ENCODE results near the gene ARHGEF33. TPM values are rescaled to one million over a fixed set of nuclear protein-coding genes. Genes with fewer than 3 reads are reported as not detected.

The ARHGEF33 gene
- polyA plus RNA-seq, 1 donor from 2014 or later, result 1.5 TPM

DNA sequence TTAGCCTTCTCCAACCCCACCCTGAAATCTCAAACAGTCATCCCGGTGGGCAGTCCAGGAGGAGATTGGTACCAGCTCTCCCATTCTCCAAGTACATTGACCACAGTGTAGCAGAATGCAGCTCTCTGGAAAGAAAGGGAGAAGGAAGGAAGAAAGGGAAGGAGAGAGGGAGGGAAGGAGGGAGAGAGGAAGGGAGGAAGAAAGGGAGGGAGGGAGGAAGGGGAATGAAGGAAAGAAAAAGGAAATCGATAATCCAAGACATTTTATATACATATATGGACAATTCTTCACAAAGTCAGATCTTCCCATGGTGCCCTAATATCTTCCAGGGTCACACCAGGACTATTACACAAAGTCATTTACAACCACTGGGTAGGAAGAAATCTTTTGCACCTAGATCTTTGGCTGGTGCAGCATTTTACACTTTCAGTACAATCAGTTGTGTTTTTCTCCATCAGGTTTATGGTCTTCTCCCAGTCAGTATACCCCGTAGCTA lies 58.8 kb downstream of the ARHGEF33 start:
- H3F3A ChIP-seq (ENCODE audit: insufficient read depth, low read length, poor library complexity, severe bottlenecking), result no peaks in the 10 kb centered on the region
- H3K9me2 ChIP-seq (ENCODE audit: insufficient read depth, low read length), result no peaks in the 10 kb centered on the region
- no peaks in the 10 kb centered on the region for H3K9me3 ChIP-seq (ENCODE audit: low read length)
- no peak for TF ChIP-seq MXI1 (conservative IDR thresholded peaks at IDR 0.05; ENCODE audit: poor library complexity, severe bottlenecking)
- TF ChIP-seq EZH2 (IDR thresholded peaks at IDR 0.05; ENCODE audit: borderline replicate concordance, insufficient read depth, low read length, poor library complexity, severe bottlenecking), result no peak
- no peak for TF ChIP-seq TAF1 (IDR thresholded peaks at IDR 0.05; ENCODE audit: low read depth)
- TF ChIP-seq POLR2AphosphoS5 (IDR thresholded peaks at IDR 0.05), result no peak
- no peak for TF ChIP-seq SMC3 (conservative IDR thresholded peaks at IDR 0.05; ENCODE audit: poor library complexity)
- no peak for TF ChIP-seq CTCF (IDR thresholded peaks at IDR 0.05; ENCODE audit: poor library complexity, severe bottlenecking)
- no peak for TF ChIP-seq RAD21 (conservative IDR thresholded peaks at IDR 0.05)
- TF ChIP-seq EP300 (conservative IDR thresholded peaks at IDR 0.05; ENCODE audit: poor library complexity, severe bottlenecking), result no peak
- no peaks in the 10 kb centered on the region for H3K36me3 ChIP-seq (ENCODE audit: insufficient read depth, low read length)
- no peak overlapping the region for H3K27ac ChIP-seq (ENCODE audit: low read length)
- H3K79me2 ChIP-seq (replicated peaks; ENCODE audit: insufficient read depth, low read length), result no peaks in the 10 kb centered on the region
- H3K9ac ChIP-seq (ENCODE audit: low read length), result no peak overlapping the region
- no peaks in the 10 kb centered on the region for H4K20me1 ChIP-seq (ENCODE audit: insufficient read depth)
- H3K4me3 ChIP-seq (ENCODE audit: low read length), result no peak overlapping the region
- H2AFZ ChIP-seq (ENCODE audit: low read depth, low read length), result no peak overlapping the region
- no peaks in the 10 kb centered on the region for H3K27me3 ChIP-seq (ENCODE audit: insufficient read depth, low read depth, low read length)
- no peak overlapping the region for H3K4me2 ChIP-seq (ENCODE audit: low read length)

- TF ChIP-seq RAD21 (conservative IDR thresholded peaks at IDR 0.05) (no peak), TAF1 (IDR thresholded peaks at IDR 0.05; ENCODE audit: low read depth) (no peak), EP300 (conservative IDR thresholded peaks at IDR 0.05; ENCODE audit: poor library complexity, severe bottlenecking) (no peak), EZH2 (IDR thresholded peaks at IDR 0.05; ENCODE audit: borderline replicate concordance, insufficient read depth, low read length, poor library complexity, severe bottlenecking) (no peak), MXI1 (conservative IDR thresholded peaks at IDR 0.05; ENCODE audit: poor library complexity, severe bottlenecking) (no peak), SMC3 (conservative IDR thresholded peaks at IDR 0.05; ENCODE audit: poor library complexity) (no peak), REST (IDR thresholded peaks at IDR 0.05; ENCODE audit: borderline replicate concordance) (no peak), CTCF (IDR thresholded peaks at IDR 0.05; ENCODE audit: poor library complexity, severe bottlenecking) (no peak), POLR2AphosphoS5 (IDR thresholded peaks at IDR 0.05) (no peak)
- H4K20me1 ChIP-seq (ENCODE audit: insufficient read depth), result no peaks in the 10 kb centered on the region
- no peak overlapping the region for H3K4me2 ChIP-seq (ENCODE audit: low read length)
- no peaks in the 10 kb centered on the region for H3F3A ChIP-seq (ENCODE audit: insufficient read depth, low read length, poor library complexity, severe bottlenecking)
- no peaks in the 10 kb centered on the region for H3K9me2 ChIP-seq (ENCODE audit: insufficient read depth, low read length)
- H2AFZ ChIP-seq (ENCODE audit: low read depth, low read length), result no peak overlapping the region
- H3K27ac ChIP-seq (ENCODE audit: low read length), result no peak overlapping the region
- no peak overlapping the region for H3K4me3 ChIP-seq (ENCODE audit: low read length)
- no peaks in the 10 kb centered on the region for H3K9me3 ChIP-seq (ENCODE audit: low read length)
- H3K79me2 ChIP-seq (replicated peaks; ENCODE audit: insufficient read depth, low read length), result no peaks in the 10 kb centered on the region
- no peaks in the 10 kb centered on the region for H3K36me3 ChIP-seq (ENCODE audit: insufficient read depth, low read length)
- no peaks in the 10 kb centered on the region for H3K27me3 ChIP-seq (ENCODE audit: insufficient read depth, low read depth, low read length)
- H3K9ac ChIP-seq (ENCODE audit: low read length), result no peak overlapping the region
Measured at GRCh38 chr2:38948995-38949394, 59.3 kb downstream of the ARHGEF33 start.
